Mesenchymal stem cell (in vitro differentiated cells and primary cell): Measurements from ENCODE around the gene MACROD2.

ENCODE experiments used
- DNase-seq: peaks from one replicate; pipeline ENCODE4 v3.0.0-alpha.2; 2013
- H2AFZ ChIP-seq: one replicate; pipeline ENCODE4 v1.6.1; 2013; ENCODE audit warnings: low read depth, mild to moderate bottlenecking, control low read depth, inconsistent platforms, low read length, moderate library complexity
- H2AK5ac ChIP-seq: 2 replicates; pipeline ENCODE4 v1.6.1; 2013; ENCODE audit warnings: low read length, moderate library complexity, mild to moderate bottlenecking, inconsistent platforms; ENCODE audit not compliant: severe bottlenecking
- H2BK120ac ChIP-seq: one replicate; pipeline ENCODE4 v1.6.1; 2013; ENCODE audit warnings: low read depth, mild to moderate bottlenecking, inconsistent platforms, low read length, moderate library complexity
- H2BK12ac ChIP-seq, 2 experiments: one replicate each; pipeline ENCODE4 v1.6.1; 2013; ENCODE audit warnings: inconsistent platforms in 2 of 2, low read length in 2 of 2, mild to moderate bottlenecking in 2 of 2, moderate library complexity in 2 of 2, control low read depth in 1 of 2
- H2BK15ac ChIP-seq: one replicate; pipeline ENCODE4 v1.6.1; 2013; ENCODE audit warnings: mild to moderate bottlenecking, low read depth, inconsistent platforms; ENCODE audit not compliant: poor library complexity, severe bottlenecking
- H2BK5ac ChIP-seq: 2 replicates; pipeline ENCODE4 v1.6.1; 2013; ENCODE audit warnings: low read depth, mild to moderate bottlenecking, low read length, control low read depth, inconsistent platforms; ENCODE audit not compliant: poor library complexity, severe bottlenecking
- H3K14ac ChIP-seq, 2 experiments: one replicate each; pipeline ENCODE4 v1.6.1; 2013; ENCODE audit warnings: inconsistent platforms in 2 of 2, low read length in 2 of 2, control low read depth in 1 of 2, mild to moderate bottlenecking in 1 of 2, moderate library complexity in 1 of 2
- H3K18ac ChIP-seq, 2 experiments: one replicate each; pipeline ENCODE4 v1.6.1; 2013; ENCODE audit warnings: inconsistent platforms in 2 of 2, low read length in 2 of 2, control low read depth in 1 of 2, low read depth in 1 of 2, mild to moderate bottlenecking in 1 of 2
- H3K23ac ChIP-seq, 2 experiments: one replicate each; pipeline ENCODE4 v1.6.1; 2013; ENCODE audit warnings: inconsistent platforms in 2 of 2, low read length in 2 of 2, mild to moderate bottlenecking in 2 of 2, moderate library complexity in 2 of 2, control low read depth in 1 of 2
- H3K27ac ChIP-seq: 2 replicates; pipeline ENCODE4 v1.5.1; 2013; ENCODE audit warnings: mild to moderate bottlenecking, moderate library complexity, low read length, control low read depth, inconsistent platforms; ENCODE audit not compliant: poor library complexity, severe bottlenecking
- H3K27me3 ChIP-seq, 2 experiments: 2 replicates each; pipeline versions ENCODE4 v1.6.1 to v1.7.0; 2013; ENCODE audit warnings: low read length in 2 of 2, mild to moderate bottlenecking in 2 of 2, moderate library complexity in 2 of 2, control low read depth in 1 of 2, inconsistent platforms in 1 of 2; ENCODE audit not compliant: control insufficient read depth in 1 of 2, insufficient read depth in 1 of 2
- H3K36me3 ChIP-seq, 2 experiments: 2 replicates each; pipeline versions ENCODE4 v1.6.1 to v1.7.0; 2013; ENCODE audit warnings: low read length in 2 of 2, control low read depth in 1 of 2, inconsistent platforms in 1 of 2, low read depth in 1 of 2, mild to moderate bottlenecking in 1 of 2; ENCODE audit not compliant: insufficient read depth in 2 of 2, control insufficient read depth in 1 of 2
- H3K4ac ChIP-seq, 2 experiments: one replicate each; pipeline ENCODE4 v1.6.1; 2013; ENCODE audit warnings: inconsistent platforms in 2 of 2, low read length in 2 of 2, mild to moderate bottlenecking in 2 of 2, moderate library complexity in 2 of 2, control low read depth in 1 of 2, low read depth in 1 of 2
- H3K4me1 ChIP-seq: 2 replicates; pipeline ENCODE4 v1.6.1; 2013; ENCODE audit warnings: low read depth, low read length, control low read depth; ENCODE audit not compliant: control insufficient read depth, insufficient read depth
- H3K4me2 ChIP-seq: 2 replicates; pipeline ENCODE4 v1.6.1; 2013; ENCODE audit warnings: low read length, mild to moderate bottlenecking, inconsistent platforms; ENCODE audit not compliant: poor library complexity, severe bottlenecking
- H3K4me3 ChIP-seq, 2 experiments: 2 replicates each; pipeline versions ENCODE4 v1.5.1 to v1.7.0; 2013; ENCODE audit warnings: low read length in 2 of 2, mild to moderate bottlenecking in 2 of 2, control low read depth in 1 of 2, low read depth in 1 of 2; ENCODE audit not compliant: insufficient read depth in 1 of 2
- H3K79me1 ChIP-seq: replicated peaks from 2 replicates; pipeline ENCODE4 v1.6.1; 2013; ENCODE audit warnings: mild to moderate bottlenecking, control low read depth, low read length, inconsistent platforms; ENCODE audit not compliant: poor library complexity, severe bottlenecking
- H3K9ac ChIP-seq: 2 replicates; pipeline ENCODE4 v1.7.0; 2013; ENCODE audit warnings: mild to moderate bottlenecking, low read length, moderate library complexity
- H3K9me3 ChIP-seq: 2 replicates; pipeline ENCODE4 v1.7.0; 2013; ENCODE audit warnings: mild to moderate bottlenecking, low read length; ENCODE audit not compliant: control insufficient read depth
- H4K8ac ChIP-seq: one replicate; pipeline ENCODE4 v1.6.1; 2013; ENCODE audit warnings: inconsistent platforms, mild to moderate bottlenecking, low read length, moderate library complexity
- H4K91ac ChIP-seq: one replicate; pipeline ENCODE4 v1.6.1; 2013; ENCODE audit warnings: mild to moderate bottlenecking, low read length, inconsistent platforms
- WGBS: methylation state at CpG from one replicate; pipeline ENCODE4 v1.1.7; 2013; ENCODE audit warnings: mixed read lengths; 5-methylcytosine and 5-hydroxymethylcytosine counted together

The MACROD2 gene

GRCh38 chr20:15909995-15910394 is 1914.7 kb downstream of the MACROD2 start:
- H4K91ac ChIP-seq = no peak overlapping the region
- no peak overlapping the region for H2BK12ac ChIP-seq
- no peak overlapping the region for H3K14ac ChIP-seq
- H3K36me3 ChIP-seq = peaks cover 0 to 2% of the 10 kb centered on the region in 2 experiments
- H4K8ac ChIP-seq = no peak overlapping the region
- no peak overlapping the region for H2BK15ac ChIP-seq
- H2BK5ac ChIP-seq = no peak overlapping the region
- no peaks in the 10 kb centered on the region for H3K9me3 ChIP-seq
- peaks cover 2% of the 10 kb centered on the region for H3K4me1 ChIP-seq
- no peaks in the 10 kb centered on the region for H3K27me3 ChIP-seq
- DNase-seq = no peak
- no peak overlapping the region for H3K27ac ChIP-seq
- no peak overlapping the region for H2AFZ ChIP-seq
- no peak overlapping the region for H3K4ac ChIP-seq
- H3K79me1 ChIP-seq = peaks cover 13% of the 10 kb centered on the region
- H3K18ac ChIP-seq = no peak overlapping the region
- no peak overlapping the region for H3K9ac ChIP-seq
- H2BK120ac ChIP-seq = no peak overlapping the region
- H3K4me3 ChIP-seq = no peak overlapping the region
- no peak overlapping the region for H3K4me2 ChIP-seq
- H3K23ac ChIP-seq = no peak overlapping the region
- H2AK5ac ChIP-seq = no peak overlapping the region
- WGBS = 81% methylated on average over 2 of the region's 2 CpGs

DNA sequence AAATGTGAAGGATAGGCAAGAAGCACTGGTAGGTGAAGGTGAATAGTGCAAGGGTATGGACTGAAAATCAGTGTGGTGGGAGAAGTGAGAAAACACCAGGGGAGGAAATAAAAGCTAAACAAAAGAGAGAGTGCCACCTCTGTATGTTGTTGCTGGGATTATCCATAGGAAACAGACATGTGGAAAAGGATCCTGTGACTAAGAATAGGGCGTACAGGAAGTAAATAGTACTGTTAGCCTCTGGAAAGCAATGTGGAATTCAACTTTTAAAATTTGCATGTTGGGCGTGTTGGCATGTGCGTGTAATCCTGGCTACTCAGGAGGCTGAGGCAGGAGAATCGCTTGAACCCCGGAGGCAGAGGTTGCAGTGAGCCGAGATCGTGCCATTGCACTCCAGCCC is 1916.3 kb downstream of the MACROD2 start:
- H3K23ac ChIP-seq = no peak overlapping the region
- peaks cover 2% of the 10 kb centered on the region for H3K4me1 ChIP-seq
- WGBS = 76% methylated on average over 5 of the region's 7 CpGs
- H3K4ac ChIP-seq = no peak overlapping the region
- no peak overlapping the region for H4K91ac ChIP-seq
- H2BK15ac ChIP-seq = no peak overlapping the region
- H3K27me3 ChIP-seq = no peaks in the 10 kb centered on the region
- H3K79me1 ChIP-seq = peaks cover 16% of the 10 kb centered on the region
- no peak overlapping the region for H2BK12ac ChIP-seq
- H3K14ac ChIP-seq = no peak overlapping the region
- H4K8ac ChIP-seq = no peak overlapping the region
- no peak overlapping the region for H2AFZ ChIP-seq
- no peak overlapping the region for H3K18ac ChIP-seq
- H3K4me3 ChIP-seq = no peak overlapping the region
- H3K9ac ChIP-seq = no peak overlapping the region
- no peak overlapping the region for H2AK5ac ChIP-seq
- H3K27ac ChIP-seq = no peak overlapping the region
- H2BK120ac ChIP-seq = no peak overlapping the region
- no peak overlapping the region for H2BK5ac ChIP-seq
- H3K9me3 ChIP-seq = no peaks in the 10 kb centered on the region
- no peak for DNase-seq
- H3K4me2 ChIP-seq = no peak overlapping the region
- peaks cover 0 to 4% of the 10 kb centered on the region in 2 experiments for H3K36me3 ChIP-seq

DNA sequence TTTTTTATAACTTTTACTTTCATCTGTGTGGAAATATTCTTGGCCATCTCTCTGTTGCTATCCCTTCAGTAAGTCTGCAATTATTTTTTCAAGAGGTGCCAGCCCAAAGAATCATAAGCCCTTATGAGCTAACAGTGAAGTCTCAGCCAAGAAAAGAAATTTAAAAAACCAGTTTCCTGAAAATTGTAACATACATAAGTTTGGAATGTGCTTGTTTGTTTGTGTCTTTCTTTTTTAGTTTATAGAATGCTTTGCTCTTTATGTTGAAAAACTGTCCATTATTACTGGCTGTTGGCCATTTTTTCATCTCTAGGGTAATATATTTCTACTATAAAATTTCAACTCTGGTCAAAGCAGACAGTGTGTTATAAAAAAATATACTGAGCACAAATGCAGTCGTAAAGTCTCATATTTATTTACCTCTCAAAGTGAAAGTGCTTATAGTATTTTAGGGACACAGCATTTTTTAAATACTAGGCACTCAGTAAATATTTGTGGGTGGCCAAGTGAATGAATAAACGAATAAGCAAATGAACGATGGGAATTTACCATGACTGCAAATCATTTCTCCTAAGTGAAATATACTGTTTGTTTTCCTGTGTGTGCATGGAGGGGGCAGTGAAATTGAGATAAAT is 1918.2 kb downstream of the MACROD2 start:
- no peak overlapping the region for H3K23ac ChIP-seq
- peaks cover 19% of the 10 kb centered on the region for H3K79me1 ChIP-seq
- DNase-seq = no peak
- H2BK12ac ChIP-seq = no peak overlapping the region
- no peak overlapping the region for H3K4me2 ChIP-seq
- no peak overlapping the region for H2AK5ac ChIP-seq
- no peak overlapping the region for H2BK5ac ChIP-seq
- no peak overlapping the region for H2AFZ ChIP-seq
- no peak overlapping the region for H3K9ac ChIP-seq
- peaks cover 0 to 4% of the 10 kb centered on the region in 2 experiments for H3K36me3 ChIP-seq
- H3K14ac ChIP-seq = no peak overlapping the region
- H3K18ac ChIP-seq = no peak overlapping the region
- no peak overlapping the region for H2BK15ac ChIP-seq
- no peak overlapping the region for H3K27ac ChIP-seq
- H2BK120ac ChIP-seq = no peak overlapping the region
- H3K4ac ChIP-seq = no peak overlapping the region
- H3K27me3 ChIP-seq = no peaks in the 10 kb centered on the region
- 41% methylated on average over 2 of the region's 3 CpGs for WGBS
- H3K4me1 ChIP-seq = no peaks in the 10 kb centered on the region
- H3K4me3 ChIP-seq = no peak overlapping the region
- H4K91ac ChIP-seq = no peak overlapping the region
- H4K8ac ChIP-seq = no peak overlapping the region
- H3K9me3 ChIP-seq = no peaks in the 10 kb centered on the region

DNA sequence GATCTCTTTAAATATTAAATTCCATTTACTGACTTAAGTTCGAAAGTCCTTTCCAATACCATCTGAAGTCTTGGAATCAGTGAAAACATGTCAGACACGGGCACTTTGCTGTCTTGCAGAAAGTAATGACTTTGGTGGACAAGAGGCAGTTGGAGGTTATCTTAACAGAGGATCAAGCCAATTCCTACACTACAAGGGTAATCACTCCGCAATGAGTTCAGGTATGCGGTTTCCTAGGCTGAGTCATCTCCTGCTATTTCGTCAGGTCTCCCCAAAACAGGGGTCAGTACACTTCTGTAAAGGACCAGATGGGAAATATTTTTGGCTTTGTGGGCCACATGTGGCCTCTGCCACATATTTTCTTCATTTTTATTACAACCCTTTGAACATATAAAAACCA is 1921.3 kb downstream of the MACROD2 start:
- DNase-seq = no peak

More for the DNA sequence above, 1921.3 kb downstream of the MACROD2 start:
- Histone ChIP-seq H4K91ac (no peak overlapping the region), H3K18ac (no peak overlapping the region), H4K8ac (no peak overlapping the region), H2BK15ac (no peak overlapping the region), H2BK12ac (no peak overlapping the region), H3K4me2 (no peak overlapping the region), H3K4ac (no peak overlapping the region), H3K27me3 (no peaks in the 10 kb centered on the region), H3K9ac (no peak overlapping the region), H3K14ac (no peak overlapping the region), H2BK120ac (no peak overlapping the region), H2AK5ac (no peak overlapping the region), H3K23ac (no peak overlapping the region), H3K9me3 (no peaks in the 10 kb centered on the region), H3K4me1 (no peaks in the 10 kb centered on the region), H2BK5ac (no peak overlapping the region), H3K79me1 (peaks cover 21% of the 10 kb centered on the region), H3K36me3 (peaks cover 0 to 7% of the 10 kb centered on the region in 2 experiments), H2AFZ (no peak overlapping the region), H3K4me3 (no peak overlapping the region), H3K27ac (no peak overlapping the region)
- 77% methylated on average over 5 of the region's 5 CpGs for WGBS
